Measurements from ENCODE around the gene ACTR3C. TPM values are rescaled to one million over a fixed set of nuclear protein-coding genes. Genes with fewer than 3 reads are reported as not detected.

ACTR3C gene
- total and polyA plus RNA-seq, 2 of the 13 experiments (the other 11 are each of a cell fraction or from before 2014, with no cell fraction given), result 3.8 to 7.5 TPM

DNA sequence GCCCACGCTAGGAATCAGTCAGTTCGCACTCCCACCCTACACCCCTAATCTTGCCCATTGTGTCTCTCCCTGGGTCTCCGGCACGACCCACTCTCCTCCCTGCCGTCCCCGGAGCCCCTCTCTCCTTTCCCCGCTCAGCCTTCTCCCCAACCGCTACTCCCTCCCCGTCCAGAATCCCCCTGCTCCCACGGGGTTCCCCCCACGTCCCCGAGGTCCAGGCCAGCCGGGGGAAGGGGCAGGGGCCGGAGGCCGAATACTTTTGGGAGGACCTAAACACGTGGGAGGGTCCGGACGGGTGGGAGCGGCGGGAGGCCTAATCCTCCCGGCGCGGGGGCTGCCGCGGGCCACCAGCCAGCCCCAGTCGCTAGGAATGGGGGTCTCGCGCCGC, 17.5 kb upstream of the ACTR3C start (continued):
- TF ChIP-seq MAZ (IDR thresholded peaks at IDR 0.05; ENCODE audit: borderline replicate concordance, low read depth, low read length) (no peak), MAZ (CRISPR knock-in tag; IDR thresholded peaks at IDR 0.05; ENCODE audit: low read depth) (no peak), SATB2 (CRISPR knock-in tag; IDR thresholded peaks at IDR 0.05) (0 out of 2 replicates have a peak, but pooled peaks have one; percentile 3), ZFX (CRISPR knock-in tag; IDR thresholded peaks at IDR 0.05; ENCODE audit: low read depth) (0 out of 2 replicates have a peak, but pooled peaks have one; percentile 36)

DNA sequence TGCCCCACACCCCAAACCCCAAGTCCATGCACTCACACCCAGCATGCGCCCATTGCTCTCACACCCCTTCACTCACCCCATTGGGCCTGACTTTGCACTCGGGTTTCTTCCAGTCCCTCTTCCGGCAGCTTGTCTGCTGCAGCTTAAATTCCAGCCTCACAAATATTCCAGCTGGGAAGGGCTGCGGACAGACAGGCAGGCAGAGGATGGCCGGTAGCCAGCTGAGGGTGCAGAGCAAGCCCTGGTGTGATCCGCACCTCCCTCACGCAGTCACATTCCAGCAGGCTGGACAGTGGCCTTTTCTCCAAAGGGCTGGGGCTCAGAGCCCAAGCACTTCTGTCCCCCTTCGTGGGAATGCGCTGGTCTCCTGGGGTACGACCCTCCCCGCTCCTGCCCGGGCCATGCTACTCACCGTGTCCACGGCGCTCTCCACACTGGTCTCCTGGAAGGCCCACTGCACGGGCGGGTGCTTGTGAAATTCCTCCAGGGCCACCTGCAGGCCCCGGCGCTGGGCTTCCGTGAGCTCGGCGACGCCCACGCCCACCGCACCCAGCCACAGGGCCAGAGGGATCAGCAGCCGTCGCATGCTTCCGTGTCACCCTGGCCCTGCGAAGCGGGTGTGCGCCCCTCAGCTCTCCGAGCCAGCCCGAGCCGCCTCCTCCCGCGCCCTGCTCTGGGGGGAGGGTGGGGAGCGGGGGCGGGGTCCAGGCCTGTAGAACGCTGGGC, 16.8 kb upstream of the ACTR3C start:
- POLR2A ChIA-PET, result interaction anchor here (0.9 to 4.7 kb wide), 12 partner anchors 10 to 67 kb away, joined by 3 to 40 read pairs (median 6); partner anchors contain the start of genes ACTR3C, LRRC61 and REPIN1
- intact Hi-C loops (cut with micrococcal nuclease; ENCODE audit: unreplicated experiment) (loop anchor here (2.0 to 5.0 kb wide), 2 partner anchors 47 to 445 kb away; no protein-coding TSS in a partner anchor), in situ Hi-C loops (cut with HindIII; ENCODE audit: extremely low pct_ligation_motif_present, low pct_unique_long_range_greater_than_20kb) (loop anchor here (5.0 kb wide), 1 partner anchor 62 kb away; no protein-coding TSS in a partner anchor)
- CTCF ChIA-PET (ENCODE audit: low intra/inter-chr PET ratio, low total read pairs), result no interaction called here
- DNase-seq (ENCODE audit: low spot score) (peak; percentile 56), ATAC-seq (peak; percentile 71), FAIRE-seq (no peak)
- Histone ChIP-seq H3K4me1 (ENCODE audit: insufficient read depth, low read length) (peaks cover 41% of the 10 kb centered on the region), H3K4me2 (ENCODE audit: low read depth, low read length) (peak overlapping the region; percentile 86), H3K27me3 (ENCODE audit: control insufficient read depth in 1 of 2, insufficient read depth in 2 of 2, low read length in 2 of 2) (no peaks in the 10 kb centered on the region; a peak in 1 of 5 replicates), H3K9me3 (ENCODE audit: low read length) (no peaks in the 10 kb centered on the region), H2AFZ (ENCODE audit: low read length) (no peak overlapping the region), H4K20me1 (ENCODE audit: insufficient read depth, low read length) (peaks cover 2% of the 10 kb centered on the region; the same call in 1 of the 2 replicates), H3K9ac (ENCODE audit: insufficient read depth, low read depth, low read length) (peak overlapping the region; percentile 75; the same call in 1 of the 2 replicates), H3K27ac (ENCODE audit: extremely low read length, insufficient read depth, low read length) (peak overlapping the region; percentile 49), H3K36me3 (replicated peaks in 1 of 2; ENCODE audit: control insufficient read depth in 1 of 2, insufficient read depth in 2 of 2, low read length in 2 of 2) (peaks cover 6 to 7% of the 10 kb centered on the region in 2 experiments; a peak in 2 of 5 replicates), H3K4me3 (replicated peaks in 1 of 3; ENCODE audit: insufficient read depth in 1 of 3, low read depth in 2 of 3, low read length in 3 of 3) (peak overlapping the region; percentile 75 to 88 (median 86)), H3K79me2 (ENCODE audit: insufficient read depth, low read length) (peaks cover 3% of the 10 kb centered on the region)
- 31% methylated on average over 5 of the region's 39 CpGs for whole genome bisulfite sequencing (ENCODE audit: low lambda C conversion rate)
- BruUV-seq (replicated peaks), result no TSS peak
- no peak for TF ChIP-seq SKI (IDR thresholded peaks at IDR 0.05; ENCODE audit: partially characterized antibody)
- no peak for TF ChIP-seq ZNF839 (CRISPR knock-in tag; IDR thresholded peaks at IDR 0.05; ENCODE audit: borderline replicate concordance)
- no peak for TF ChIP-seq ZNF432 (CRISPR knock-in tag; IDR thresholded peaks at IDR 0.05; ENCODE audit: borderline replicate concordance)
- no peak for TF ChIP-seq ZNF550 (CRISPR knock-in tag; IDR thresholded peaks at IDR 0.05; ENCODE audit: borderline replicate concordance)
- no peak for TF ChIP-seq ZKSCAN1 (IDR thresholded peaks at IDR 0.05; ENCODE audit: low read length)
- TF ChIP-seq, protein P1, sequence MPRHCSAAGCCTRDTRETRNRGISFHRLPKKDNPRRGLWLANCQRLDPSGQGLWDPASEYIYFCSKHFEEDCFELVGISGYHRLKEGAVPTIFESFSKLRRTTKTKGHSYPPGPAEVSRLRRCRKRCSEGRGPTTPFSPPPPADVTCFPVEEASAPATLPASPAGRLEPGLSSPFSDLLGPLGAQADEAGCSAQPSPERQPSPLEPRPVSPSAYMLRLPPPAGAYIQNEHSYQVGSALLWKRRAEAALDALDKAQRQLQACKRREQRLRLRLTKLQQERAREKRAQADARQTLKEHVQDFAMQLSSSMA (CRISPR knock-in tag; IDR thresholded peaks at IDR 0.05), result no peak
- no peak for TF ChIP-seq ZNF367 (CRISPR knock-in tag; IDR thresholded peaks at IDR 0.05; ENCODE audit: borderline replicate concordance)
- no peak for TF ChIP-seq THAP11 (CRISPR knock-in tag; IDR thresholded peaks at IDR 0.05)
- TF ChIP-seq, protein P2, sequence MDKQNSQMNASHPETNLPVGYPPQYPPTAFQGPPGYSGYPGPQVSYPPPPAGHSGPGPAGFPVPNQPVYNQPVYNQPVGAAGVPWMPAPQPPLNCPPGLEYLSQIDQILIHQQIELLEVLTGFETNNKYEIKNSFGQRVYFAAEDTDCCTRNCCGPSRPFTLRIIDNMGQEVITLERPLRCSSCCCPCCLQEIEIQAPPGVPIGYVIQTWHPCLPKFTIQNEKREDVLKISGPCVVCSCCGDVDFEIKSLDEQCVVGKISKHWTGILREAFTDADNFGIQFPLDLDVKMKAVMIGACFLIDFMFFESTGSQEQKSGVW (CRISPR knock-in tag; IDR thresholded peaks at IDR 0.05; ENCODE audit: borderline replicate concordance), result no peak
- TF ChIP-seq SNAPC2 (CRISPR knock-in tag; IDR thresholded peaks at IDR 0.05), result no peak
- TF ChIP-seq RFXANK (CRISPR knock-in tag; IDR thresholded peaks at IDR 0.05), result no peak
- 0 out of 2 replicates have a peak, but pooled peaks have one; percentile 36 for TF ChIP-seq ZNF296 (CRISPR knock-in tag; conservative IDR thresholded peaks at IDR 0.05)
- no peak; the same call in 1 of the 2 replicates for TF ChIP-seq RARA (CRISPR knock-in tag; IDR thresholded peaks at IDR 0.05)
- TF ChIP-seq ZNF792 (CRISPR knock-in tag; IDR thresholded peaks at IDR 0.05), result no peak
- 0 out of 2 replicates have a peak, but pooled peaks have one; percentile 34 for TF ChIP-seq CAMTA2 (CRISPR knock-in tag; IDR thresholded peaks at IDR 0.05; ENCODE audit: borderline replicate concordance)

Data from HepG2 (cell line).